GM23248 (cell line): ENCODE data around the gene RAB17. TPM values are rescaled to one million over a fixed set of nuclear protein-coding genes. Genes with fewer than 3 reads are reported as not detected.

Experiments
- DNase-seq: peaks from one replicate; pipeline ENCODE4 v3.0.0-alpha.2; 2015
- H2AFZ ChIP-seq: fragments of 200-600 bp; sonication (generic); 2 replicates; pipeline ENCODE4 v1.6.1; 2016; ENCODE audit warnings: antibody characterized with exemption
- H3F3A ChIP-seq: fragments of 200-600 bp; sonication (generic); 2 replicates; pipeline ENCODE4 v1.6.1; 2016; ENCODE audit warnings: mild to moderate bottlenecking, antibody characterized with exemption, mixed run types; ENCODE audit not compliant: insufficient read depth
- H3K27ac ChIP-seq: fragments of 200-600 bp; sonication (generic); 2 replicates; pipeline ENCODE4 v1.5.1; 2016; ENCODE audit warnings: mild to moderate bottlenecking
- H3K27me3 ChIP-seq: fragments of 200-600 bp; sonication (generic); replicated peaks from 2 replicates; pipeline ENCODE4 v1.6.1; 2016; ENCODE audit warnings: mild to moderate bottlenecking; ENCODE audit not compliant: insufficient read depth
- H3K36me3 ChIP-seq: fragments of 200-600 bp; sonication (generic); 2 replicates; pipeline ENCODE4 v1.6.1; 2016; ENCODE audit warnings: low read depth, mild to moderate bottlenecking
- H3K4me1 ChIP-seq: fragments of 200-600 bp; sonication (generic); 2 replicates; pipeline ENCODE4 v1.6.1; 2016; ENCODE audit warnings: mild to moderate bottlenecking; ENCODE audit not compliant: insufficient read depth
- H3K4me2 ChIP-seq: fragments of 200-600 bp; sonication (generic); one replicate; pipeline ENCODE4 v1.6.1; 2016; ENCODE audit warnings: mild to moderate bottlenecking; ENCODE audit not compliant: unreplicated experiment
- H3K4me3 ChIP-seq: fragments of 200-600 bp; sonication (generic); 2 replicates; pipeline ENCODE4 v1.5.1; 2016; ENCODE audit warnings: mild to moderate bottlenecking
- H3K79me2 ChIP-seq: fragments of 200-600 bp; sonication (generic); 2 replicates; pipeline ENCODE4 v1.6.1; 2016; ENCODE audit warnings: mild to moderate bottlenecking; ENCODE audit not compliant: insufficient read depth
- H3K9ac ChIP-seq: fragments of 200-600 bp; sonication (generic); 2 replicates; pipeline ENCODE4 v1.6.1; 2016; ENCODE audit warnings: mild to moderate bottlenecking
- H3K9me2 ChIP-seq: fragments of 200-600 bp; sonication (generic); 2 replicates; pipeline ENCODE4 v1.6.1; 2016; ENCODE audit warnings: mixed run types, mild to moderate bottlenecking, moderate library complexity; ENCODE audit not compliant: insufficient read depth
- H3K9me3 ChIP-seq: fragments of 200-600 bp; sonication (generic); one replicate; pipeline ENCODE4 v1.6.1; 2017; ENCODE audit warnings: low read depth
- H4K20me1 ChIP-seq: fragments of 200-600 bp; sonication (generic); 2 replicates; pipeline ENCODE4 v1.6.0; 2016; ENCODE audit not compliant: insufficient read depth
- EZH2 ChIP-seq: fragments of 200-600 bp; sonication (generic); IDR thresholded peaks from 2 replicates; pipeline ENCODE4 v1.6.1; 2018; ENCODE audit warnings: antibody characterized with exemption, mild to moderate bottlenecking; ENCODE audit not compliant: insufficient read depth, poor library complexity, severe bottlenecking
- EZH2phosphoT487 ChIP-seq: fragments of 200-600 bp; sonication (generic); IDR thresholded peaks from 2 replicates; pipeline ENCODE4 v1.6.1; 2018; ENCODE audit warnings: antibody characterized with exemption, moderate library complexity, mild to moderate bottlenecking, low read depth; ENCODE audit not compliant: insufficient read depth
- WGBS, 2 experiments: methylation state at CpG; one replicate each; pipeline ENCODE4 v1.1.6; 2015 to 2017; ENCODE audit warnings: low lambda C conversion rate in 2 of 2, low coverage in 1 of 2; ENCODE audit errors: missing lambda C conversion rate in 2 of 2; 5-methylcytosine and 5-hydroxymethylcytosine counted together
- in situ Hi-C: fragments of 300-500 bp; cut with MboI; formaldehyde crosslinking; loops from 2 replicates; pipeline ENCODE4 v1.15.0; 2020
- polyA plus RNA-seq: library from polyadenylated mRNA; unstranded; fragments of >200 nt; fragmentation: Nextera tagmentation; extraction: Ambion mirVana; gene quantifications from 2 replicates; pipeline ENCODE4 v1.2.1, GENCODE V29; 2016
- total RNA-seq: library from RNA; depleted of rRNA; stranded (reverse); fragments of >200 nt; shearing (Covaris generic); gene quantifications from 2 replicates; pipeline ENCODE4 v1.2.3, GENCODE V29; 2014

The RAB17 gene
- total and polyA plus RNA-seq, 2 experiments from 2014 or later = 1.7 TPM; not detected in 1

- Histone ChIP-seq H3K9me2 (no peaks in the 10 kb centered on the region), H3K9ac (no peak overlapping the region), H3F3A (no peaks in the 10 kb centered on the region), H3K9me3 (no peaks in the 10 kb centered on the region), H3K79me2 (no peaks in the 10 kb centered on the region), H3K27me3 (no peaks in the 10 kb centered on the region), H3K4me2 (no peak overlapping the region), H3K4me1 (no peaks in the 10 kb centered on the region), H3K4me3 (no peak overlapping the region), H3K36me3 (no peaks in the 10 kb centered on the region), H4K20me1 (no peaks in the 10 kb centered on the region), H3K27ac (no peak overlapping the region), H2AFZ (no peak overlapping the region)
- TF ChIP-seq EZH2 = no peak
- no peak for TF ChIP-seq EZH2phosphoT487
- in situ Hi-C loops = loop anchor here (10.0 to 25.0 kb wide), 2 partner anchors 157 to 674 kb away; no protein-coding TSS in a partner anchor
- DNase-seq = no peak
- 89 to 91% methylated on average over 9 of the region's 9 CpGs for WGBS, 2 experiments
These were observed 2.4 kb downstream of the RAB17 start for GRCh38 chr2:237588044-237588696.

GRCh38 chr2:237585590-237586221, 4.8 kb downstream of the RAB17 start:
- in situ Hi-C loops = loop anchor here (10.0 to 25.0 kb wide), 2 partner anchors 159 to 677 kb away; no protein-coding TSS in a partner anchor

GRCh38 chr2:237583385-237584295, 6.9 kb downstream of the RAB17 start:
- H3K27ac ChIP-seq = no peak overlapping the region
- in situ Hi-C loops = loop anchor here (10.0 to 25.0 kb wide), 2 partner anchors 161 to 679 kb away; no protein-coding TSS in a partner anchor
- no peaks in the 10 kb centered on the region for H3K9me3 ChIP-seq
- H3F3A ChIP-seq = no peaks in the 10 kb centered on the region
- no peak overlapping the region for H2AFZ ChIP-seq
- H3K36me3 ChIP-seq = no peaks in the 10 kb centered on the region
- H3K9me2 ChIP-seq = no peaks in the 10 kb centered on the region
- no peaks in the 10 kb centered on the region for H3K79me2 ChIP-seq
- DNase-seq = no peak
- no peaks in the 10 kb centered on the region for H3K4me1 ChIP-seq
- no peak overlapping the region for H3K9ac ChIP-seq
- no peak for TF ChIP-seq EZH2
- no peak for TF ChIP-seq EZH2phosphoT487
- H4K20me1 ChIP-seq = no peaks in the 10 kb centered on the region
- H3K4me2 ChIP-seq = no peak overlapping the region
- WGBS, 2 experiments = 86% methylated on average over 17 to 19 of the region's 19 CpGs
- H3K4me3 ChIP-seq = no peak overlapping the region
- no peaks in the 10 kb centered on the region for H3K27me3 ChIP-seq

More at GRCh38 chr2:237585590-237586221, 4.8 kb downstream of the RAB17 start:
- no peak for DNase-seq
- no peak overlapping the region for H2AFZ ChIP-seq
- H3K4me1 ChIP-seq = no peaks in the 10 kb centered on the region
- H3K36me3 ChIP-seq = no peaks in the 10 kb centered on the region
- H3K79me2 ChIP-seq = no peaks in the 10 kb centered on the region
- no peaks in the 10 kb centered on the region for H3K9me3 ChIP-seq
- no peak overlapping the region for H3K4me2 ChIP-seq
- TF ChIP-seq EZH2phosphoT487 = no peak
- no peak for TF ChIP-seq EZH2
- H3F3A ChIP-seq = no peaks in the 10 kb centered on the region
- WGBS, 2 experiments = 88 to 91% methylated on average over 15 of the region's 15 CpGs
- no peaks in the 10 kb centered on the region for H4K20me1 ChIP-seq
- no peak overlapping the region for H3K9ac ChIP-seq
- no peaks in the 10 kb centered on the region for H3K27me3 ChIP-seq
- no peaks in the 10 kb centered on the region for H3K9me2 ChIP-seq
- no peak overlapping the region for H3K27ac ChIP-seq
- H3K4me3 ChIP-seq = no peak overlapping the region
